ENCODE results near the gene ERVH48-1.

DNA sequence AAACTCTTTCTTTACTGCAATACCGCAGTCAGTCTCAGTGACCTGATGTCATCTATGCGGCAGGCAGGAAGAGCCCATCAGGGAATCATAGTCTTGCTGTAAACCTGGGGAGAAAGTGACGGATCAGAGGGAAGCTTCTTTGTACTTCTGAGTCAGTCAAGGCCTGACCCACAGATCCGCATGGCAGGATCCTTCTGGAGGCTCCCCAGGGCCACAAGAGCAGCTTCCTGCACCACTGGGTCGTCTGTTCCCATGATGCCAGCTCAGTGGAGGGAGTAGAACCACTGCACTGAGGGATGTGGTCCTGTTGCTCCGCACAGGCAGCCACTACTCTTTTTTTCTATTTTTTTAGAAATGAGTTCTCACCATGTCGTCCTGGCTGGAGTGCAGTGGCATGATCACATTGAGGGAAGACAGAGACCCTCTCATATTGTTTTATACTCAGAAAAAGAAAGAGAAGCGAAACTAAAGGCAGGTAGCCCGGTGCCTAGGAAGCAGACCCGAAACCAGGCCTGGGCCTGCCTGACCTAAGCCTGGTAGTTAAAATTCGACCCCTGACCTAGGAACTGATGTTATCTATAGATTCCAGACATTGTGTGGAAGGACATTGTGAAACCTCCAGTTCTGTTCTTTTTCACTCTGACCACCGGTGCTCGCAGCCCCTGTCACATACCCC, 6.3 kb upstream of the ERVH48-1 start:
- TF ChIP-seq CTCF (tag by site-specific recombination; IDR thresholded peaks at IDR 0.05), result no peak
- no peak for TF ChIP-seq ZBTB21 (tag by site-specific recombination; IDR thresholded peaks at IDR 0.05)
- TF ChIP-seq ZNF580 (tag by site-specific recombination; IDR thresholded peaks at IDR 0.05), result no peak

All from HEK293 (cell line).